Activated naive CD8-positive, alpha-beta T cell treated with anti-CD3 and anti-CD28 coated beads, Interleukin-2, amount 50 U/mL, for 16 hours (primary cell): ENCODE results near the gene VGLL3.
"Not testable (repeated sequence)": the region's sequence is repeated elsewhere in the genome, so short reads cannot be mapped to it uniquely, and the experiment has no call there.

Source experiments
- DNase-seq: peaks from one replicate; pipeline ENCODE4 v3.0.0-alpha.2; 2020; ENCODE audit warnings: low read depth, low spot score

Gene VGLL3

GRCh38 chr3:86989611-86990010 lies 1.3 kb downstream of the VGLL3 start:
- no peak for DNase-seq

- DNase-seq = no peak
These were observed 1.9 kb downstream of the VGLL3 start for GRCh38 chr3:86989006-86989405.

- DNase-seq = no peak
These were observed 2.7 kb downstream of the VGLL3 start for GRCh38 chr3:86988235-86988634.

- no peak for DNase-seq
These were observed 3.6 kb downstream of the VGLL3 start for GRCh38 chr3:86987421-86987715.

GRCh38 chr3:86986671-86987420 lies 4.1 kb downstream of the VGLL3 start:
- no peak for DNase-seq

GRCh38 chr3:86985181-86985826 lies 5.6 kb downstream of the VGLL3 start:
- DNase-seq = no peak

GRCh38 chr3:86984271-86984670 lies 6.7 kb downstream of the VGLL3 start:
- DNase-seq = no peak

GRCh38 chr3:86982883-86983282 lies 8.1 kb downstream of the VGLL3 start:
- no peak for DNase-seq

GRCh38 chr3:86978111-86978551 lies 12.8 kb downstream of the VGLL3 start:
- DNase-seq = no peak

GRCh38 chr3:86976219-86976618 lies 14.7 kb downstream of the VGLL3 start:
- DNase-seq = no peak

GRCh38 chr3:86974177-86974576 lies 16.8 kb downstream of the VGLL3 start:
- not testable (repeated sequence) for DNase-seq

- no peak for DNase-seq
These were observed 17.5 kb downstream of the VGLL3 start for GRCh38 chr3:86973440-86973839.

- DNase-seq = no peak
These were observed 21.3 kb downstream of the VGLL3 start for GRCh38 chr3:86969500-86970189.

GRCh38 chr3:86968244-86968932 lies 22.6 kb downstream of the VGLL3 start:
- no peak for DNase-seq

GRCh38 chr3:86967062-86967461 lies 23.9 kb downstream of the VGLL3 start:
- no peak for DNase-seq

- no peak for DNase-seq
These were observed 25.8 kb downstream of the VGLL3 start for GRCh38 chr3:86965166-86965565.

- DNase-seq = no peak
These were observed 27.3 kb downstream of the VGLL3 start for GRCh38 chr3:86963611-86964010.

GRCh38 chr3:86961297-86961696 lies 29.7 kb downstream of the VGLL3 start:
- DNase-seq = no peak

- no peak for DNase-seq
These were observed 30.4 kb downstream of the VGLL3 start for GRCh38 chr3:86960550-86960949.

- DNase-seq = no peak
These were observed 32.4 kb downstream of the VGLL3 start for GRCh38 chr3:86958534-86958933.

- DNase-seq = no peak
These were observed 36.2 kb downstream of the VGLL3 start for GRCh38 chr3:86954747-86955146.

GRCh38 chr3:86954226-86954625 lies 36.7 kb downstream of the VGLL3 start:
- no peak for DNase-seq
